Stimulated activated CD4-positive, alpha-beta T cell treated with anti-CD3 and anti-CD28 coated beads, Interleukin-12 subunit alpha, Interleukin-12 subunit beta, amount 100 ng/mL, for 48 hours (primary cell): ENCODE measurements around the gene CKAP4.

Experiments
- DNase-seq, 3 donors: peaks; one replicate each; pipeline ENCODE4 v3.0.0-alpha.2; 2020; ENCODE audit warnings: low read depth in 2 of 3, low spot score in 1 of 3

Gene CKAP4

DNA sequence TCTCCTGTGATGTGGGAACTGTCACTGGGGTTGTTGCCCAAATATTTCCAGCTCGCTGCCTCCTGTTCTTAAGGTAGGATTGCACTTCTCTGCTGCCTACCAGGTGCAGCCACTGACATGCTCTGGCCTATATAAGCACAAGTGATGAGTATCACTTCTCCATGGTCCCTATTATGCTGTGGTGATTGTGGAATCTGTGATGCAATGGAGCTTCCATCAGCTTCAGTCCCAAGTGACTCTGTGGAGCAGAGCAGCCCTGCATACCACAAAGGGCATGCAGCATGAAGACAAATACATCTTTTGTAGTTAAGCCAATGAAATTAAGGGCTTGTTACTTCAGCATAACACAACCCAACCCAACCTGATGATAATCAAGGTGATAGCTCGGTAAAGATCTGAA lies 43.5 kb downstream of the CKAP4 start:
- DNase-seq = no peak

DNA sequence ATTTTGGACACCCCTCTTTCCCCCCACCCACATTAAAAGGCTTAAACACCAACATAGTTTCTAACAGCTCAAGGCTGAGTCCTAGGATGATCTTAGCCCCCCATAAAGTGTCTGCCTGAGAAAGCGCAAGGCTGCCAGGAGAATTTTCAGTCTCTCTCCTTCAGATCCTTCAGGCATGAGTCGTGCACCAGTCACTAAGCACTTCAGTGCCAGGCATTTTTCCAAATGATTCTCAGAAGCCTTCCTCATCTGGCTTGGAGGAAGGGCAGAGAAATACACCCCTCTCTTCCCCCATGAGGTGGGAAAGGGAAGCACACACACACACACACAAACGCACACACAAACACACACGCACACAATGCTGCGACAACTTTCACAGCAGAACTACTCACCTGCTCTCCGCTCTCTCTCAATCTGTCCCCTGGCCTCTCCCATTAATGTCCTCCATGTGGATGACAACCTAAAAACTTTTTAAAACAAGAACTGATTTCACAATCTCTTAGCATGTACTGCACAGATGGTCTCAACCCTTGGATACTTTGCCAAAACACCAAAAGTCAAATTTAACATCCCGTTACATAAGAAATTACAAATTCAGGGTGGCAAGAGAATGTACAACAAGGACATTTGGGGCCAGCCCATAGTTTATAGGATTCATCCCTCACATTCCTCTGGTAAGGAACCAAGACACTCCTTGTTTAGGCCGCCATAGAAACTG lies 49.8 kb downstream of the CKAP4 start:
- no peak for DNase-seq

DNA sequence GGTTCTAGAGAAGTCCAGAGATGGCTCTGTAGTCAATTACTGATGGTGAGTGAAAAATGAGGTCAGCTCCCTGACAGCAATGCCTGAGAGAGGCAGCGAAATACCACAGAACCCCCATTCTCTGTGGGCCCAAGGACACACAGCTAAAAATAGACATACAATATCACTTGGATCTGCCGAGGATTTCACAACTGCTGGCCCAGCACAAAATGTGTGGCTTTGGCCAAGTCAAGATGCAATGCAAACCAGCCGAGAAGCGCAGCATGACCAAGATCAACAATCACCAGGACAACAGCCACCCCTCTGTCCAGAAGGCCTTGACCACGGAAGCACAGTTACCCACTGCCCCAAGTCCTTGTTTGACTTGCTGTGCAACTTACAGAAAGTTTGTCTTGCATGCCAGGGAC lies 52.2 kb downstream of the CKAP4 start:
- no peak for DNase-seq

DNA sequence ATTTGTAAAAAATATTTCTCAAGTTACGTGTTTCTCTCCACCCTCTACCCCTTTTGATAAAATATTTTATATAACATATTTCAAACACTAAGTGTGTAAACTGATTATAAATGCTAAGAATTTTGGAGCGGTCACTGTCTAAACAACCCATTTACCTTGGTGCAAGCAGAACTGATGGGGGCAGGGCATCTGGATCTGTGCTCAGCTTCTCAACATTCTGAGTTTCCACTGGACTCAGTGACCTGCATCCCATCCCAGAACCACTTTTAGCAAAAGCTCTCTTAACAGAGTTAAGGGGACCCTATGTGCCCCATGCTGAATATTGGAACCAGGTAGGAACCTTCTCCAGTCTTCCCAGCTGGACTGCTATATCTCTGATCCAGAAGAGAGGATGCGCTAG lies 53.5 kb downstream of the CKAP4 start:
- DNase-seq = no peak

DNA sequence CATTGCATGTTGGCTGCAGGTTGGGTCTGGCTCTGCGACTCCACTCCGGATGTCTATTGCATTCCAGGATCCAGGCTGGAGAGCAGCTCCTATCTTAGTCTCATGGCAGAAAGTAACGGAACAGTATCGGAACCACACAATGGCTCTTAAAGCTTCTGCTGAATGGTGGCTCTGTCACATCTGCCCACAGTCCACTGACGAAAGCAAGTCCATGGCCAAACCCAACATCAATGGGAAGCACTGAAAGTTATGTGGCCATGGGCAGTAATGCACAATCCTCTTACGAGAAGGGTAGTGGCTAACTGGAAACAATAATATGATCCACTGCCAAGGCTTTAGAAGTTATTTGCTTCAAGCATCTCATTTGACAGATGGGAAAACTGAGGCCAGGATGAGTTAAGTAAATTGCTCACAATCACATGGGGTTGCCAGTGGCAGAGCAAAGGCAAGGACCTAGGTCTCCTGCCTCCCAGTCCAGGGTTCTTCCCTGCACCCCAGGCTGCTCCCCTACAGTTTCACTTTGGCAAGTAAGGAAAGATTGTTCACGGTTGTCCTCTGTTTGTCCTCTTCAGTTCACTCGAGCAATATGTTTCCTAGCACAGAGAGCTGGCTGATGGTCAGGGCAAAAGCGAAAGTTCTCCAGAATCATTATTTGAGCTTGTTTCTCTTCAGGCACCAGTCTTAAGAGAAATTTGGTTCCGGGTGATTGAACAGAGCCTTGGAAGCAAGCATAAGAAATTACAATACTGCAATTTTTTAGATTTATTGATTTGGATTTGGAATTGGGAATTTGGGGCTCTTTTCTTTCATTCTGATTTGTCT lies 54.2 kb downstream of the CKAP4 start:
- no peak for DNase-seq

DNA sequence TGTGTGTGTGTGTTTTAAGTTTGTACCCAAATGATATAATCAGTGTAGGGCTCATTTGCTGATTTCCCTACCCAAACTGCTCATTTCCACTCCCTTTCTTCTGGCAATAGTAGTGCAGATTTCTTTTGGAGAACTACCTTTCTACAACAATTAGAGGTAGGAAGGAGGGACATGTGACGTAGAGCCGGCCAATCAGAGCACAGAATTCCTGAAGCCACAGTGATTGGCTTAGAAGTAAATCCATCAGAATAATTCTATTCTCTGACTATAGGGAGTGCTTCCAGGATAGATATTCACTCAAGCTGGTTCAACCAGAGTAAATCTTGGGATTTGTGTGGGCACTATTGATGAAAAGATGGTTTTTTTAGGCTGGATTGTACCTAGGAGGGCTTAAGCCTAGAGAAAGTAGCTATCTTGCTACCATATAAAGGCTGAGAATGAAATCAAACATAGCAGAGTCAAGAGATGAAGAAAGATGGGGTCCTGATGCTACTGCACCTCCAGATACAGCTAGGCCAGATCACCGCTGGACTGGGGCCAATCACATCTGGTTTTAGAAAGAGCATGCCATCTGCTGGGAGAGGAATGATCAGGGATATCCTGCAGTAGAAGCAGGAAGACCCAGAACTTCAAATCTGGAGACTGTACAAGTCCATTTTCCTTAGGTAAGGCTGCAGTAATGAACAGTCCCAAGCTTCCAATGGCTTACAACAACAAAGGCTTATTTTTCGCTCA lies 55.0 kb downstream of the CKAP4 start:
- no peak for DNase-seq

DNA sequence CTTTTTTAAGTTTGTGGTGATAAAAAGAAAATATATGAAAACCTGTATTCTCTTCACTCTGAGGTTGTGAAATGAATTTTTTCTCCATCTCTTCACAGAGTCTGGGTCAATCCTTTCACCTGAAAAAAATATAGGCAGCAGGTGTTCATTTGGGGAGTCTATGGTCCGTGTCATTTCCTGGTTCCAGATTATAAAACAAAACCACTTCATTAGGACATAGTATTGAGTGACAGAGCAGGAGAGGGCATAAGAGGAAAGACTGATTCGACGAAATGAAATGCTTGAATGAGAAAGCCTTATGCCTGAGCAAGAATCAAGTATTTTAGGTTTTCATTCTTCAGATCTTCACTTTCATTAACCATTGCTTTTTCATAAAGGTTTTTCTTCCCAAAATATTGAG lies 57.2 kb downstream of the CKAP4 start:
- DNase-seq = no peak

DNA sequence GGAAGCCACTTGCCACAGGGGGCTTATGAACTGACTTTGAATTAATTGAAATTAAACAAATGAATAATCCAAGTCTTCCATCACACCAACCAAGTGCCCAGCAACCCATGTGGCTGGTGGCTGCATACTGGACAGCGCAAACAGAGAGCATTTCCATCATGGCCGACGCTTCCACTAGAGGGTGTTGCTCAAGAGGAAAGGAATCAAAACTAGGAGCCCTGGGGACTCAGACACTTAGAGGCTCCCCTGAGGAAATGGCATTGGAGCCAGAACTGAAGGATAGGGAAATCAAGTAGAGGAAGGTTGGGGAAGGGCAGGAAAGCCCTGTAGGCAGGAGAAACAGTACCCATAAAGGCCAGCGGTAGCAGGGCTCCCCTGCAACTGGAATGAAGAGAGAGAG lies 58.5 kb downstream of the CKAP4 start:
- DNase-seq = no peak

DNA sequence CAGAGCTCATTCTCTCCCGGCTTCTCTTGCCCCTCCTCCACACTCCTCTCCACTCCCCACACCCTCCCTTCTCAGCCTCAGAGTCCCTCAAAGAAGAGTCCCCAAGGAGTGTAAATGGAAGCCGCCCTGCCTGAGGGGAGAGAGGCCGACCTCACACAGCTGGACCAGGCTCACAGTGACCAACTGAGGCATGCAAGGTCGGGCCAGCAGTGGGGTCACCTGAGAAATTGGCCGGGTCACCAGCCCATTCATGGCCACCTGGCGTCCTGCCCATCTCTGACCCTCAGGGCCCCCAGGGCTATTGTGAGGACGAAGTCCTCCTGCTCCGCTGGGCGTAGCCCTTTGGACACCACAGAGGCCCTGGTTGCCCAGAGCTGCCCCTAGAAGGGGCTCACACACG lies 59.6 kb downstream of the CKAP4 start:
- no peak for DNase-seq
